HCT116 (cell line): ENCODE results near the gene MAPKAP1. TPM values are rescaled to one million over a fixed set of nuclear protein-coding genes. Genes with fewer than 3 reads are reported as not detected.

Experiments used
- ATAC-seq: fragments of 200-7000 bp; cut with Tn5 transposase; 2 replicates; pipeline ENCODE4 v1.9.1; 2020; ENCODE audit warnings: mild to moderate bottlenecking, moderate library complexity
- BruUV-seq: library from RNA; stranded (reverse); fragments of 400-500 nt; replicated peaks from 2 replicates; lab custom pipeline; 2021; lab: Mats Ljungman, UMichigan
- CTCF ChIA-PET: fragments of 300-600 bp; sonication (Branson Sonifier 250); formaldehyde crosslinking; loops from one replicate; lab custom pipeline; 2021; ENCODE audit warnings: antibody characterized with exemption; lab: Charles Lee
- POLR2A ChIA-PET: fragments of 300-600, 350-600 bp; sonication (Branson Sonifier 250); formaldehyde crosslinking; loops from one replicate; lab custom pipeline; 2021; ENCODE audit warnings: antibody characterized with exemption; lab: Charles Lee
- RAD21 ChIA-PET, 2 experiments: fragments of 300-600 bp; sonication (Branson Sonifier 250); formaldehyde crosslinking; loops; one replicate each; lab custom pipeline; 2023; ENCODE audit warnings: low total read pairs in 2 of 2; ENCODE audit not compliant: uncharacterized antibody in 2 of 2, unreplicated experiment in 2 of 2, low non-redundant PET in 1 of 2; lab: Charles Lee
- DNase-seq: peaks from one replicate; pipeline ENCODE4 v3.0.0-alpha.2; 2010; ENCODE audit warnings: low read depth, low spot score
- H2AFZ ChIP-seq: fragments of 200-600 bp; shearing (Covaris generic), sonication (generic); 2 replicates; pipeline ENCODE4 v1.6.1; 2017; ENCODE audit warnings: low read depth, mixed run types, mixed read lengths, antibody characterized with exemption, low read length; ENCODE audit not compliant: poor library complexity, severe bottlenecking
- H3K27ac ChIP-seq: 2 replicates; pipeline ENCODE4 v1.5.1; 2012; ENCODE audit warnings: low read depth, low read length
- H3K27me3 ChIP-seq: fragments of 200-600 bp; sonication (generic); 2 replicates; pipeline ENCODE4 v1.6.1; 2016; ENCODE audit warnings: mixed run types, low read length, mixed read lengths; ENCODE audit not compliant: insufficient read depth
- H3K36me3 ChIP-seq, 2 experiments: fragments of 200-500 bp in 1 of 2; fragments of 200-600 bp in 1 of 2; sonication (Bioruptor generic) in 1 of 2; sonication (generic) in 1 of 2; 2 replicates each; pipeline versions ENCODE4 v1.5.1 to v1.6.1; 2014 to 2016; ENCODE audit warnings: low read length in 2 of 2, inconsistent platforms in 1 of 2, mixed read lengths in 1 of 2, mixed run types in 1 of 2; ENCODE audit not compliant: insufficient read depth in 2 of 2, control insufficient read depth in 1 of 2
- H3K4me1 ChIP-seq, 2 experiments: fragments of 200-600 bp in 1 of 2; sonication (generic) in 1 of 2; 2 replicates each; pipeline versions ENCODE4 v1.5.1 to v1.6.1; 2012 to 2017; ENCODE audit warnings: low read length in 2 of 2, inconsistent platforms in 1 of 2, mild to moderate bottlenecking in 1 of 2, mixed read lengths in 1 of 2, mixed run types in 1 of 2, moderate library complexity in 1 of 2; ENCODE audit not compliant: insufficient read depth in 2 of 2, control insufficient read depth in 1 of 2
- H3K4me2 ChIP-seq: fragments of 200-600 bp; sonication (generic); 2 replicates; pipeline ENCODE4 v1.6.1; 2017; ENCODE audit warnings: mixed run types, low read length, mixed read lengths
- H3K4me3 ChIP-seq, 2 experiments: fragments of 200-600 bp in 1 of 2; sonication (generic) in 1 of 2; replicated peaks in 1 of 2; 2 replicates each; pipeline ENCODE4 v1.5.1; 2011 to 2016; ENCODE audit warnings: low read length in 2 of 2, control low read depth in 1 of 2, low read depth in 1 of 2, mild to moderate bottlenecking in 1 of 2, mixed read lengths in 1 of 2, mixed run types in 1 of 2
- H3K79me2 ChIP-seq: fragments of 200-600 bp; sonication (generic); 2 replicates; pipeline ENCODE4 v1.6.1; 2017; ENCODE audit warnings: mild to moderate bottlenecking, mixed run types, low read length, moderate library complexity, mixed read lengths; ENCODE audit not compliant: insufficient read depth
- H3K9ac ChIP-seq: fragments of 200-600 bp; sonication (generic); 2 replicates; pipeline ENCODE4 v1.6.1; 2016; ENCODE audit warnings: low read length, mixed read lengths
- H3K9me2 ChIP-seq: fragments of 200-600 bp; sonication (generic), shearing (Covaris generic); 2 replicates; pipeline ENCODE4 v1.6.1; 2017; ENCODE audit warnings: mixed run types, mild to moderate bottlenecking, moderate library complexity; ENCODE audit not compliant: insufficient read depth
- H3K9me3 ChIP-seq, 2 experiments: fragments of 200-500 bp in 1 of 2; fragments of 200-600 bp in 1 of 2; sonication (Bioruptor generic) in 1 of 2; sonication (generic) in 1 of 2; 2 replicates each; pipeline ENCODE4 v1.6.1; 2014 to 2017; ENCODE audit warnings: low read length in 2 of 2, mixed read lengths in 2 of 2, inconsistent platforms in 1 of 2, low read depth in 1 of 2, mild to moderate bottlenecking in 1 of 2, mixed run types in 1 of 2, moderate library complexity in 1 of 2; ENCODE audit not compliant: control insufficient read depth in 1 of 2, insufficient read depth in 1 of 2
- H4K20me1 ChIP-seq: fragments of 200-600 bp; sonication (generic), shearing (Covaris generic); 2 replicates; pipeline ENCODE4 v1.6.1; 2017; ENCODE audit warnings: mixed run types, mild to moderate bottlenecking, moderate library complexity; ENCODE audit not compliant: insufficient read depth
- EGR1 ChIP-seq: IDR thresholded peaks from 2 replicates; pipeline ENCODE4 v1.6.1; 2012; ENCODE audit warnings: low read depth
- ELF1 ChIP-seq: IDR thresholded peaks from 2 replicates; pipeline ENCODE4 v1.6.1; 2012; ENCODE audit warnings: low read depth, borderline replicate concordance
- EZH2 ChIP-seq: fragments of 200-600 bp; sonication (generic); IDR thresholded peaks from 2 replicates; pipeline ENCODE4 v1.6.1; 2017; ENCODE audit warnings: antibody characterized with exemption, mixed run types
- EZH2phosphoT487 ChIP-seq: fragments of 200-600 bp; IDR thresholded peaks from 2 replicates; pipeline ENCODE4 v1.6.1; 2018; ENCODE audit warnings: antibody characterized with exemption, borderline replicate concordance
- MAX ChIP-seq: IDR thresholded peaks from 2 replicates; pipeline ENCODE4 v1.6.1; 2012
- POLR2A ChIP-seq: IDR thresholded peaks from 2 replicates; pipeline ENCODE4 v1.7.0; 2011; ENCODE audit warnings: borderline replicate concordance; ENCODE audit not compliant: insufficient read depth, insufficient read length; ENCODE audit errors: extremely low read depth
- POLR2AphosphoS5 ChIP-seq: IDR thresholded peaks from 2 replicates; pipeline ENCODE4 v1.6.1; 2011; ENCODE audit warnings: mild to moderate bottlenecking, low read depth, low read length, moderate library complexity
- RAD21 ChIP-seq: IDR thresholded peaks from 2 replicates; pipeline ENCODE4 v1.6.1; 2012; ENCODE audit warnings: low read depth, mild to moderate bottlenecking
- SIN3A ChIP-seq: IDR thresholded peaks from 2 replicates; pipeline ENCODE4 v1.6.1; 2012; ENCODE audit warnings: low read depth
- TCF7L2 ChIP-seq: IDR thresholded peaks from 2 replicates; pipeline ENCODE4 v1.7.0; 2011; ENCODE audit warnings: borderline replicate concordance, inconsistent platforms; ENCODE audit not compliant: insufficient read depth, insufficient read length; ENCODE audit errors: extremely low read depth
- YY1 ChIP-seq: IDR thresholded peaks from 2 replicates; pipeline ENCODE4 v1.6.1; 2011; ENCODE audit warnings: low read length, low read depth, moderate library complexity, mild to moderate bottlenecking; ENCODE audit not compliant: insufficient replicate concordance; ENCODE audit errors: extremely low read depth
- ZFX ChIP-seq: fragments of 450-650 bp; IDR thresholded peaks from 2 replicates; pipeline ENCODE4 v1.6.1; 2017
- intact Hi-C: fragments of 100-400 bp; cut with micrococcal nuclease; formaldehyde crosslinking; loops from 2 replicates; pipeline ENCODE4 v1.10.0; 2022
- total RNA-seq: library from RNA; stranded (reverse); gene quantifications from one replicate; pipeline ENCODE4 v1.2.1, GENCODE V29; 2021; ENCODE audit not compliant: unreplicated experiment
- TF ChIP-seq, protein P1 (sequence below): IDR thresholded peaks from 2 replicates; pipeline ENCODE4 v1.6.1; 2012
- TF ChIP-seq, protein P2 (sequence below): IDR thresholded peaks from 2 replicates; pipeline ENCODE4 v1.6.1; 2012; ENCODE audit warnings: low read depth
- TF ChIP-seq, protein P3 (sequence below), 3 experiments: fragments of 200-600 bp in 1 of 3; sonication (generic) in 1 of 3; IDR thresholded peaks in 2 of 3; conservative IDR thresholded peaks in 1 of 3; 2 replicates each; pipeline ENCODE4 v1.5.1; 2012 to 2017; ENCODE audit warnings: low read depth in 2 of 3, low read length in 2 of 3, antibody characterized with exemption in 1 of 3, borderline replicate concordance in 1 of 3, control low read depth in 1 of 3, mild to moderate bottlenecking in 1 of 3, mixed read lengths in 1 of 3, mixed run types in 1 of 3, moderate library complexity in 1 of 3; ENCODE audit not compliant: insufficient read depth in 1 of 3

Gene MAPKAP1
- total RNA-seq, 1 experiment from 2014 or later, result 72.5 TPM

DNA sequence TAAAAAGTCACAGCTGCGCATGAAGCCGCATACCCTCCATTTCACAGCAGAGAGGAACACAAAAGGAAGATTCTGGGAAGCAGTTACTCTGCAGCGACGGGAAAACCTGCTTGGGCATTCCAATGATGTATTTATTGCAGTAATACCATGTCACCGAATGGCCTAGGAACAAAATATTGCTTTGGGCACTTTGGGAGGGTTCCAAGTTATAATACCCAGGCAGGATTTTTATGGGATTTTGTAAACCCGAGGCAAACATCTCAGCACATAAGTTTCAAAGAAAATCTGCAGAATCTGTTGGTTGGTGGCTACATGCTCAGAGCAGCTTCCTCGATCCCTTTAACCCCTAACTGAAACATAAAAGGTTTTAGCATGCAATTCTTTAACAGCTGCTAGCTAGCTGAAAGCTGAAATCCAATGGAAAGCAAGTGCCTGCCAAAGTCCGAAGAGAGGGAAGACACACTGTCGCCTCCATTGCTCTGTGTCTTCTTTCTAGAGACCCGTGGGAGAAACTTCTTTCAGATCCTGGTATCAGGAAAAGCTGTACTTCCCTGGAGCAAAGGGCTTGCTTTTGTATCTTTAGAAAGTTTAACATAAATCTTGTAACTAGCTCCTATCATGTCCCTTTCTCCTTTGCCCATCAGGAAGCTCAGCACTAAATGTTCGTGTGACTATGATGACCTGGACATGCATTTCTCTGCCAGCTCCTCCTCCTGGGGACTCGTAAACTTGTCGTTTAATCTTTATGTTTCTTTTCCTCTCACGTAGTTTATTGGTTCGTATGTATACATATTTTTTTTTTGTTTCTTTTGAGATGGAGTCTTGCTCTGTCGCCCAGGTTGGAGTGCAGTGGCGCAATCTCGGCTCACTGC is 195.0 kb downstream of the MAPKAP1 start:
- TF ChIP-seq MAX (no peak), YY1 (no peak), EZH2 (no peak), SIN3A (no peak), EGR1 (no peak), POLR2A (no peak), ZFX (no peak), POLR2AphosphoS5 (no peak), TCF7L2 (no peak), ELF1 (no peak), EZH2phosphoT487 (no peak), RAD21 (no peak)
- TF ChIP-seq, protein P1, sequence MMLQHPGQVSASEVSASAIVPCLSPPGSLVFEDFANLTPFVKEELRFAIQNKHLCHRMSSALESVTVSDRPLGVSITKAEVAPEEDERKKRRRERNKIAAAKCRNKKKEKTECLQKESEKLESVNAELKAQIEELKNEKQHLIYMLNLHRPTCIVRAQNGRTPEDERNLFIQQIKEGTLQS, result no peak
- TF ChIP-seq, protein P2, sequence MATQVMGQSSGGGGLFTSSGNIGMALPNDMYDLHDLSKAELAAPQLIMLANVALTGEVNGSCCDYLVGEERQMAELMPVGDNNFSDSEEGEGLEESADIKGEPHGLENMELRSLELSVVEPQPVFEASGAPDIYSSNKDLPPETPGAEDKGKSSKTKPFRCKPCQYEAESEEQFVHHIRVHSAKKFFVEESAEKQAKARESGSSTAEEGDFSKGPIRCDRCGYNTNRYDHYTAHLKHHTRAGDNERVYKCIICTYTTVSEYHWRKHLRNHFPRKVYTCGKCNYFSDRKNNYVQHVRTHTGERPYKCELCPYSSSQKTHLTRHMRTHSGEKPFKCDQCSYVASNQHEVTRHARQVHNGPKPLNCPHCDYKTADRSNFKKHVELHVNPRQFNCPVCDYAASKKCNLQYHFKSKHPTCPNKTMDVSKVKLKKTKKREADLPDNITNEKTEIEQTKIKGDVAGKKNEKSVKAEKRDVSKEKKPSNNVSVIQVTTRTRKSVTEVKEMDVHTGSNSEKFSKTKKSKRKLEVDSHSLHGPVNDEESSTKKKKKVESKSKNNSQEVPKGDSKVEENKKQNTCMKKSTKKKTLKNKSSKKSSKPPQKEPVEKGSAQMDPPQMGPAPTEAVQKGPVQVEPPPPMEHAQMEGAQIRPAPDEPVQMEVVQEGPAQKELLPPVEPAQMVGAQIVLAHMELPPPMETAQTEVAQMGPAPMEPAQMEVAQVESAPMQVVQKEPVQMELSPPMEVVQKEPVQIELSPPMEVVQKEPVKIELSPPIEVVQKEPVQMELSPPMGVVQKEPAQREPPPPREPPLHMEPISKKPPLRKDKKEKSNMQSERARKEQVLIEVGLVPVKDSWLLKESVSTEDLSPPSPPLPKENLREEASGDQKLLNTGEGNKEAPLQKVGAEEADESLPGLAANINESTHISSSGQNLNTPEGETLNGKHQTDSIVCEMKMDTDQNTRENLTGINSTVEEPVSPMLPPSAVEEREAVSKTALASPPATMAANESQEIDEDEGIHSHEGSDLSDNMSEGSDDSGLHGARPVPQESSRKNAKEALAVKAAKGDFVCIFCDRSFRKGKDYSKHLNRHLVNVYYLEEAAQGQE, result no peak
- TF ChIP-seq, protein P3, sequence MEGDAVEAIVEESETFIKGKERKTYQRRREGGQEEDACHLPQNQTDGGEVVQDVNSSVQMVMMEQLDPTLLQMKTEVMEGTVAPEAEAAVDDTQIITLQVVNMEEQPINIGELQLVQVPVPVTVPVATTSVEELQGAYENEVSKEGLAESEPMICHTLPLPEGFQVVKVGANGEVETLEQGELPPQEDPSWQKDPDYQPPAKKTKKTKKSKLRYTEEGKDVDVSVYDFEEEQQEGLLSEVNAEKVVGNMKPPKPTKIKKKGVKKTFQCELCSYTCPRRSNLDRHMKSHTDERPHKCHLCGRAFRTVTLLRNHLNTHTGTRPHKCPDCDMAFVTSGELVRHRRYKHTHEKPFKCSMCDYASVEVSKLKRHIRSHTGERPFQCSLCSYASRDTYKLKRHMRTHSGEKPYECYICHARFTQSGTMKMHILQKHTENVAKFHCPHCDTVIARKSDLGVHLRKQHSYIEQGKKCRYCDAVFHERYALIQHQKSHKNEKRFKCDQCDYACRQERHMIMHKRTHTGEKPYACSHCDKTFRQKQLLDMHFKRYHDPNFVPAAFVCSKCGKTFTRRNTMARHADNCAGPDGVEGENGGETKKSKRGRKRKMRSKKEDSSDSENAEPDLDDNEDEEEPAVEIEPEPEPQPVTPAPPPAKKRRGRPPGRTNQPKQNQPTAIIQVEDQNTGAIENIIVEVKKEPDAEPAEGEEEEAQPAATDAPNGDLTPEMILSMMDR (IDR thresholded peaks at IDR 0.05 in 2 of 3, conservative IDR thresholded peaks at IDR 0.05 in 1 of 3; ENCODE audit: borderline replicate concordance in 1 of 3, insufficient read depth in 1 of 3, low read depth in 2 of 3, low read length in 2 of 3), result no peak
- ChIA-PET POLR2A (no interaction called here), RAD21 (no interaction called here), CTCF (no interaction called here)
- BruUV-seq, result no TSS peak
- DNase-seq, result no peak
- Histone ChIP-seq H3K4me3 (no peak overlapping the region), H3K4me1 (peaks cover 17 to 20% of the 10 kb centered on the region in 2 experiments), H3K9ac (no peak overlapping the region), H3K9me3 (no peaks in the 10 kb centered on the region), H3K79me2 (no peaks in the 10 kb centered on the region), H4K20me1 (no peaks in the 10 kb centered on the region), H3K27me3 (no peaks in the 10 kb centered on the region), H3K27ac (no peak overlapping the region), H3K36me3 (no peaks in the 10 kb centered on the region), H2AFZ (no peak overlapping the region), H3K9me2 (no peaks in the 10 kb centered on the region), H3K4me2 (no peak overlapping the region)
- intact Hi-C loops, result no loop called here
- no peak for ATAC-seq
